ENCODE data around the gene RIN3. TPM values are rescaled to one million over a fixed set of nuclear protein-coding genes. Genes with fewer than 3 reads are reported as not detected.

Gene RIN3
- total RNA-seq, 1 donor from 2014 or later = 28.0 TPM

- Mint-ChIP-seq H3K36me3 (ENCODE audit: low read depth, unreplicated experiment) (peaks cover 23% of the 10 kb centered on the region), H3K4me1 (ENCODE audit: low read depth, unreplicated experiment) (peaks cover 28% of the 10 kb centered on the region), H3K27me3 (ENCODE audit: low read depth, unreplicated experiment) (no peaks in the 10 kb centered on the region)
Measured at GRCh38 chr14:92590176-92590575, 76.6 kb downstream of the RIN3 start.

GRCh38 chr14:92590941-92591340, 77.4 kb downstream of the RIN3 start:
- H3K4me3 Mint-ChIP-seq (ENCODE audit: unreplicated experiment) = no peak overlapping the region
- Histone ChIP-seq H3K27me3 (ENCODE audit: insufficient read depth, low read length) (no peaks in the 10 kb centered on the region), H3K36me3 (ENCODE audit: insufficient read depth, low read length) (no peaks in the 10 kb centered on the region), H3K9me3 (ENCODE audit: insufficient read depth, low read depth, low read length) (no peaks in the 10 kb centered on the region), H3K27ac (ENCODE audit: low read depth, low read length) (no peak overlapping the region), H3K9ac (ENCODE audit: low read length) (no peak overlapping the region), H3K4me3 (ENCODE audit: insufficient read depth, low read depth, low read length) (no peak overlapping the region), H3K4me2 (ENCODE audit: low read length) (no peak overlapping the region), H4K20me1 (ENCODE audit: insufficient read depth, low read length) (peaks cover 33% of the 10 kb centered on the region), H3K79me2 (ENCODE audit: insufficient read depth, low read length) (no peaks in the 10 kb centered on the region), H2AFZ (ENCODE audit: low read depth, low read length) (no peak overlapping the region), H3K4me1 (ENCODE audit: insufficient read depth, low read length) (peaks cover 10% of the 10 kb centered on the region)
- H3K4me1 Mint-ChIP-seq (ENCODE audit: low read depth, unreplicated experiment) = peaks cover 21% of the 10 kb centered on the region
- H3K27me3 Mint-ChIP-seq (ENCODE audit: low read depth, unreplicated experiment) = no peaks in the 10 kb centered on the region
- H3K36me3 Mint-ChIP-seq (ENCODE audit: low read depth, unreplicated experiment) = peaks cover 21% of the 10 kb centered on the region
- peak; percentile 41 for FAIRE-seq
- DNase-seq (ENCODE audit: low read depth) = peak; percentile 66
- H3K9me3 Mint-ChIP-seq (ENCODE audit: unreplicated experiment) = peaks cover 8% of the 10 kb centered on the region
- H3K27ac Mint-ChIP-seq (ENCODE audit: unreplicated experiment) = no peak overlapping the region
- TF ChIP-seq EZH2 (IDR thresholded peaks at IDR 0.05; ENCODE audit: insufficient read depth, low read length) (no peak), CTCF (IDR thresholded peaks at IDR 0.05; ENCODE audit: insufficient read depth, low read depth, low read length) (no peak)

More at GRCh38 chr14:92590176-92590575, 76.6 kb downstream of the RIN3 start:
- Mint-ChIP-seq H3K9me3 (ENCODE audit: unreplicated experiment) (peaks cover 9% of the 10 kb centered on the region), H3K27ac (ENCODE audit: unreplicated experiment) (peak overlapping the region; percentile 36), H3K4me3 (ENCODE audit: unreplicated experiment) (no peak overlapping the region)
- peaks cover 41% of the 10 kb centered on the region for H4K20me1 ChIP-seq (ENCODE audit: insufficient read depth, low read length)
- no peaks in the 10 kb centered on the region for H3K36me3 ChIP-seq (ENCODE audit: insufficient read depth, low read length)
- FAIRE-seq (no peak), DNase-seq (ENCODE audit: low read depth) (no peak)
- H3K27me3 ChIP-seq (ENCODE audit: insufficient read depth, low read length) = no peaks in the 10 kb centered on the region
- H3K4me1 ChIP-seq (ENCODE audit: insufficient read depth, low read length) = peaks cover 18% of the 10 kb centered on the region
- TF ChIP-seq CTCF (IDR thresholded peaks at IDR 0.05; ENCODE audit: insufficient read depth, low read depth, low read length) = no peak
- TF ChIP-seq EZH2 (IDR thresholded peaks at IDR 0.05; ENCODE audit: insufficient read depth, low read length) = no peak
- no peaks in the 10 kb centered on the region for H3K9me3 ChIP-seq (ENCODE audit: insufficient read depth, low read depth, low read length)
- no peaks in the 10 kb centered on the region for H3K79me2 ChIP-seq (ENCODE audit: insufficient read depth, low read length)
- no peak overlapping the region for H3K9ac ChIP-seq (ENCODE audit: low read length)
- H3K4me3 ChIP-seq (ENCODE audit: insufficient read depth, low read depth, low read length) = no peak overlapping the region
- no peak overlapping the region for H2AFZ ChIP-seq (ENCODE audit: low read depth, low read length)
- no peak overlapping the region for H3K27ac ChIP-seq (ENCODE audit: low read depth, low read length)
- H3K4me2 ChIP-seq (ENCODE audit: low read length) = no peak overlapping the region

GRCh38 chr14:92591346-92591745, 77.8 kb downstream of the RIN3 start:
- Histone ChIP-seq H3K27ac (ENCODE audit: low read depth, low read length) (no peak overlapping the region), H4K20me1 (ENCODE audit: insufficient read depth, low read length) (peaks cover 32% of the 10 kb centered on the region), H3K4me3 (ENCODE audit: insufficient read depth, low read depth, low read length) (no peak overlapping the region), H3K79me2 (ENCODE audit: insufficient read depth, low read length) (no peaks in the 10 kb centered on the region), H3K4me1 (ENCODE audit: insufficient read depth, low read length) (peaks cover 9% of the 10 kb centered on the region), H3K4me2 (ENCODE audit: low read length) (no peak overlapping the region), H3K9me3 (ENCODE audit: insufficient read depth, low read depth, low read length) (no peaks in the 10 kb centered on the region), H3K9ac (ENCODE audit: low read length) (no peak overlapping the region), H2AFZ (ENCODE audit: low read depth, low read length) (no peak overlapping the region), H3K27me3 (ENCODE audit: insufficient read depth, low read length) (no peaks in the 10 kb centered on the region), H3K36me3 (ENCODE audit: insufficient read depth, low read length) (no peaks in the 10 kb centered on the region)
- Mint-ChIP-seq H3K27ac (ENCODE audit: unreplicated experiment) (no peak overlapping the region), H3K4me1 (ENCODE audit: low read depth, unreplicated experiment) (peaks cover 17% of the 10 kb centered on the region), H3K36me3 (ENCODE audit: low read depth, unreplicated experiment) (peaks cover 23% of the 10 kb centered on the region), H3K4me3 (ENCODE audit: unreplicated experiment) (no peak overlapping the region), H3K9me3 (ENCODE audit: unreplicated experiment) (peaks cover 8% of the 10 kb centered on the region), H3K27me3 (ENCODE audit: low read depth, unreplicated experiment) (no peaks in the 10 kb centered on the region)
- FAIRE-seq = no peak
- TF ChIP-seq EZH2 (IDR thresholded peaks at IDR 0.05; ENCODE audit: insufficient read depth, low read length) (no peak), CTCF (IDR thresholded peaks at IDR 0.05; ENCODE audit: insufficient read depth, low read depth, low read length) (no peak)
- DNase-seq (ENCODE audit: low read depth) = no peak

Data from astrocyte (in vitro differentiated cells and primary cell).